GM19193 (cell line): ENCODE results near the gene GBX2.

ENCODE experiments used
- POLR2A ChIP-seq: IDR thresholded peaks from 4 replicates; pipeline ENCODE4 v1.6.1; 2011; ENCODE audit not compliant: insufficient read depth, insufficient read length; ENCODE audit errors: extremely low read depth

The GBX2 gene

GRCh38 chr2:236123716-236124115 is 44.5 kb downstream of the GBX2 start:
- TF ChIP-seq POLR2A, result no peak

- no peak for TF ChIP-seq POLR2A
Observed at GRCh38 chr2:236122236-236122635, 46.0 kb downstream of the GBX2 start.

DNA sequence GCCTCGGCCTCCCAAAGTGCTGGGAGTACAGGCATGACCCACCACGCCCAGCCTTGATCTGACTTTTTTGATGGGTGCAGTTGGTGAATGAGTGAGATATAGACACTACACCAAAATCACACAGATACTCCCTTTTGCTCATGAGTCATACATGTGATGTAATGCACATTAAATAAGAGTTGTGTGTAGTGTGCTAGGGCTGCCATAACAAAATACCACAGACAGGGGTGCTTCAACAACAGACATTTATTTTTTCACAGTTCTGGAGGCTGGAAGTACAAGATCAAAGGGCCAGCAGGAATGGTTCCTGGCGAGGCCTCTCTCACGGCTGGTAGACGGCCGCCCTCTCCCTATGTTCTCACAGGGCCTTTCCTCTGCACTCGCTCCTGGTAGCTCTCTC is 46.6 kb downstream of the GBX2 start:
- TF ChIP-seq POLR2A, result no peak

DNA sequence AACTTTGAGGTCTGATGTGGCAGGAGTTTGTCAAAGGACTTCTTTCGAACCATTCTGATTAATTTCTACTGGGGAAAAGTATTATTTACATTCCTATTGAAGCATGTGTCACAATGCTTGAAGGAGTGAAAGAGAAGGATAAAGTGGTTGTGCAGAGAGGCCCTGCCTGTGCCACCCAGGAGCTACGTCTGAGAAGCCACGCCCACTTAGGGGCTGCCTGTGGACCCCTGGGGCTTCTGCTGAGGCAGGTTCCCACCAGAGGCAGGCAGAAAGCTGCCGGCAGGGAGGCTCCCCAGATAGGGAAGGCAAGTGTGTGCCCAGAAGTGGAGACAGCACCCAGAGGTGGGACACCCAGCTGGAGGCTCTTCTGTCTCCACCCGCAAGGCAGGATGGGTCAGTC is 47.4 kb downstream of the GBX2 start:
- TF ChIP-seq POLR2A, result no peak

DNA sequence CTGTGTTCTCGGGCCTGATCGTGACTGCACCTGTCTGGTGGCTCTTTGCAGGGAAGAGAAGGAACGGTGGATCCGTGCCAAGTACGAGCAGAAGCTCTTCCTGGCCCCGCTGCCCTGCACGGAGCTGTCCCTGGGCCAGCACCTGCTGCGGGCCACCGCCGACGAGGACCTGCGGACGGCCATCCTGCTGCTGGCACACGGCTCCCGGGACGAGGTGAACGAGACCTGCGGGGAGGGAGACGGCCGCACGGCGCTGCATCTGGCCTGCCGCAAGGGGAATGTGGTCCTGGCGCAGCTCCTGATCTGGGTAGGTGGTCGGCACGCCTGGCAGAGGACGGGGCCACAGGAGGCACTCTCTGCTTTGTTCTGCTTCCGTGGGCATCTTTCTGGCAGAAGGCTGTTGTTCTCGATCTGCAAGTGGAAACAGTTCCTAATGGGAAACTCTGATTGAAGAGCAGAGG is 48.0 kb downstream of the GBX2 start:
- TF ChIP-seq POLR2A, result no peak

DNA sequence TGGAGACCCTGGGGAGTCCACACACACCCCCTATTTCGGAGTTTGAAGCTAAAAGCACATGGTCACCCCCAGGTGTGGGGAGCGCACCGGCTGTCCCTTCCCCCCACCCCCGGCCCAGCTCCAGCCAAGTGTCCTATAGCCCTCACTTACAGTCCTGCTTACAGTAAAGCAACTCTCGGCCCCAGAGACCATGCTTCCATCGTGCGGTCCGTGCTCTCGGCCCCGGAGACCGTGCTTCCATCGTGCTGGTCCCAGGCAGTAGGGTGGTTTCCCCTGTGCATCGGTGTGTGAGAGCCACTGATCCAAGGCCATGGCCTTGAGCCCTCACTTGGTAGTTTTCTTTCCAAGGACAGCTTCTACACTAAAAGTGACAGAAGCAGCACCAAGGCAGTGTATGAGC is 48.7 kb downstream of the GBX2 start:
- no peak for TF ChIP-seq POLR2A

GRCh38 chr2:236119003-236119402 is 49.2 kb downstream of the GBX2 start:
- TF ChIP-seq POLR2A, result no peak

GRCh38 chr2:236117861-236118269 is 50.3 kb downstream of the GBX2 start:
- no peak for TF ChIP-seq POLR2A

GRCh38 chr2:236117401-236117800 is 50.8 kb downstream of the GBX2 start:
- no peak for TF ChIP-seq POLR2A
